GM12875 (cell line): ENCODE results near the gene VSTM4.

ENCODE experiments used
- H3K4me3 ChIP-seq: one replicate; pipeline ENCODE4 v1.5.1; 2011; ENCODE audit warnings: low read depth, low read length, control low read depth
- TF ChIP-seq, protein P1 (sequence below): IDR thresholded peaks from 2 replicates; pipeline ENCODE4 v1.5.1; 2011; ENCODE audit warnings: low read depth, mild to moderate bottlenecking, control low read depth, inconsistent platforms, low read length, moderate library complexity, borderline replicate concordance; ENCODE audit not compliant: insufficient read depth

The VSTM4 gene

DNA sequence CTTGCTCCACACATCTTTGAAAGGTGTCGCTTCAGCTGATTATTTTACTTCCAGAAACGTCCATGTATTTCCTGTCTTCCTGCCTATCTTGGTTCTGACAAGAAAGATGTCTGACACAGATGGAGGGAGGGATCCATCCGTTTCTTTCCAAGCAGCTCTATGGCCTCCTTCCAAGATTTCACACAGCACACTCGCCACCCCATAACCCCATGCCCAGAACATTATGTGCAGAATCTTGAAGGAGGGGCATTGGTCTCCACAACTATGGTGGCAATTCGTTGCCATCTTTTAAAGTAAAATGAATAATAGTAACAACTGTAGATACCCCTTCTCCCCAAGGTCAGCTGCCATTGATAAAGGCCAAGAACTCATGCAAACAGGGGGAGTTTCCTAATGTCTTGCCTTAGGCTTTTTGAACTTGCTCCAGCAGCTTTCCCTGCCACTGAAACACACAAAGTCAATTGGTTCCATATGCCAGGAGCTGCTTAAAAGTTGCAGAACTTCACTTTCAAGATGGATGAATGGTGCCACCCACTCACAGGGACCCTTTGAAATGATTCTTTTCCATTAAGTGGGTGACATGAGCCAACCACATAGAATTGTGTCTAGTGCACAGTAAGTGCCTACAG is 60.0 kb downstream of the VSTM4 start:
- H3K4me3 ChIP-seq: no peak overlapping the region
- TF ChIP-seq, protein P1, sequence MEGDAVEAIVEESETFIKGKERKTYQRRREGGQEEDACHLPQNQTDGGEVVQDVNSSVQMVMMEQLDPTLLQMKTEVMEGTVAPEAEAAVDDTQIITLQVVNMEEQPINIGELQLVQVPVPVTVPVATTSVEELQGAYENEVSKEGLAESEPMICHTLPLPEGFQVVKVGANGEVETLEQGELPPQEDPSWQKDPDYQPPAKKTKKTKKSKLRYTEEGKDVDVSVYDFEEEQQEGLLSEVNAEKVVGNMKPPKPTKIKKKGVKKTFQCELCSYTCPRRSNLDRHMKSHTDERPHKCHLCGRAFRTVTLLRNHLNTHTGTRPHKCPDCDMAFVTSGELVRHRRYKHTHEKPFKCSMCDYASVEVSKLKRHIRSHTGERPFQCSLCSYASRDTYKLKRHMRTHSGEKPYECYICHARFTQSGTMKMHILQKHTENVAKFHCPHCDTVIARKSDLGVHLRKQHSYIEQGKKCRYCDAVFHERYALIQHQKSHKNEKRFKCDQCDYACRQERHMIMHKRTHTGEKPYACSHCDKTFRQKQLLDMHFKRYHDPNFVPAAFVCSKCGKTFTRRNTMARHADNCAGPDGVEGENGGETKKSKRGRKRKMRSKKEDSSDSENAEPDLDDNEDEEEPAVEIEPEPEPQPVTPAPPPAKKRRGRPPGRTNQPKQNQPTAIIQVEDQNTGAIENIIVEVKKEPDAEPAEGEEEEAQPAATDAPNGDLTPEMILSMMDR: no peak

DNA sequence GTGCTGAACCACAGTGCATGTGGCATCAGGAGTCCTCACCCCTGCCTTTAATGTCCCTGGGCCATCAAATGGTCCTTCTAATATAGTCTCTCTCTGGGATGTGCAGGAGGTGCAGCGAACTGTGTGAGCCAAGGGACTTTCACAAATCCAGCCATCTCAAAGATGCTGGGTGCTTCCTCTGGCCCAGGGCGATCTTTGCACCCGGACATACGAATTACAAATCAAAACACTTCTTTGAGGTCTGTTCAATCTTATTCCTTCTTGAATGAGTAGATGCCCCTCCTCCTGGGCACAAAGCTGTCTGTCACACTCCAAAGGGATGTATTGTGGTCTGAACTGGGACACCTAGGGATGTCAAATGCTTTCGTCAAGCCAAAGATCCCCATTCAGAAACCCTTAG is 60.6 kb downstream of the VSTM4 start:
- TF ChIP-seq, protein P1: no peak
- no peak overlapping the region for H3K4me3 ChIP-seq

DNA sequence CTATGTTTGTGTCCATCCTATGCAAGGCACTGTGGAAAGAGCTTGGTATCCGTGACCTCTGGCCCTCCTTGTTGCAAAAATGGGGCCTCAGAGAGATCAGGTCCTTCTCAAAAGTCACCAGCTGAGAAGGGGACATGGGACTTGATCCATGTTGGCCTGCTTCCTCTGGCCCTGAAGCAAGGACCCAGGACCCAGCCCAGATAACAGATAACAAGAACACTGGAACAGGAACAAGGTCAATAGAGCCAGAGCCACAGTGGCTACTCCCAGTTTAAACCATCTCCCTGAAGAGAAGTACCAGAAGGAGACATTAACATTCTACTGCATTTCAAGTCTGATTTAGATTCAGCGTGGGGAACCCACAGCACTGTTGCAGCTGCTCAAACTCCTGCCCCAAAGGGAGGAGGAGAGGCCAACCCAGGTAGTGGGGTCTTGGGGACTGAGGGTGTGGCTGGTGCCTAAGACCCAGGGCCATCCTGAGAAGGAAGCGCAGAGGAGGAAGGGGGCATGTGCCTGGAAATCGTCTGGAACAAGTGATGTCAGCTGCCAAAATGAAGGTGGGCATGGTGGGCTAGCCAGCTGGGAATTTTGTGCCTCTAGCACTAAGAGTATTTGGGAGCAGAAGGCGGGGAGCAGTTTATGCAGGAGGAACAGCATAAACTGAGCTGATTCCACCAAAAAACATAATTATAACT is 61.2 kb downstream of the VSTM4 start:
- H3K4me3 ChIP-seq: no peak overlapping the region
- TF ChIP-seq, protein P1: no peak

DNA sequence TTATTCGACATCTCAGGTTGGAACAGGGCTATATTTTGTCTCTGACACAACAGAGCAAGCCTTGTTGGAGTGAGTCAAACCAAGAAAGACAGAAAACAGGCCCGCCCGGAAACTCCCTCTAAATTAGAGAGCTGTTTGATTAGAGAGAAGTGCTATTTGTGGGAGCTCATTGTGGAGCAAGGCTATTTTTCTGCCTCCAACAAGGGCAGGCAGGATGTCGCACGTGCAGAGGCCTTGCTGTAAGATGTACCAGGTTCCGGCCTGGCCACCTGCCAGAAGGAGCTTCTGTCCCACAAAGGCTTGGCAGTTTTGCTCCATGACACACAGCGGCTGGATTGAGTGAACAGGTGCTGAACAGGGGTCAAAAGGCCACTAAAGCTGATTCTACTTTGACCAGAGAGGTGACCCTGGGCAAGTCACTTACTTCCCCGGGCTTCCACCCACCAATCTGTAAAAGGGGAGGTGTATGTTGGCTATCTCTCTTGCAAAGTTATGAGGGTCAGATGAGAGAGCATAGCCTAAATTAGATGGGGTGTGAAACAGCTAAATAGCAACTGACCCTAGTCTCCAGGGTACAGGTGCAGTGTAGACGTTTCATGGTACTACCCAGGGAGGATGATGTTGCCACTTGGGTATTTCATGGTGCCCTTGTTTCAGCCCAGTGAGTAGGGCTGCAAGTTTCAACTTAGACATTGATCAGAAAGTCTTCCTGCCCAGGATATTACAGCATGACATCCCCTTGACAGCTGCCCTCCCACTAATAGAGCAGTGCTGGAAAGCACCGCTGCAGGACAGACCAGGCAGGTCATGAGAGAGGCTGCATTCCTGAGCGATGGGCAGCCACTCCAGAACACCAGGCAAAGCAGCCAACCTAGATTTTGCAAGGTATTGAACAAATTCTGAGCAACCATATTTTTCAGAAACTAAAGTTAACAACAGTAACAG is 62.0 kb downstream of the VSTM4 start:
- TF ChIP-seq, protein P1: no peak
- H3K4me3 ChIP-seq: no peak overlapping the region

DNA sequence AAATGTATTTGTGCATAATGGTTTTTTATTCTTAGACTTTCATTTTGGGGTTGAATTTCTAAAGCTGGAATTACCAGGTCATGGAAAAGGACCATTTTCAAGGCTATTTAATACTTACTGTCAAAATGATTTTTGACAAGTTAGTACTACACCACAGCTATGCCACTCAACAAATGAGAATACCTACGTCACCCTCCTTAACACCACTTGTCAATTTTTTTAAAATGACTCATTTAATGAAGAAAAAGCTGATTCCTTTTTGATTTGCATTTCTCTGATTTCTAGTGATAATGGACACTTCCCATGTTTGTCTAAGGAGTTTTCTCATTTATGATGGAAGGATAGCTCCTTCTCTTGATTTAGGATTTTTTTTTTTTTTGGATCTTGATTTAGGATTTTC is 63.3 kb downstream of the VSTM4 start:
- TF ChIP-seq, protein P1: no peak

DNA sequence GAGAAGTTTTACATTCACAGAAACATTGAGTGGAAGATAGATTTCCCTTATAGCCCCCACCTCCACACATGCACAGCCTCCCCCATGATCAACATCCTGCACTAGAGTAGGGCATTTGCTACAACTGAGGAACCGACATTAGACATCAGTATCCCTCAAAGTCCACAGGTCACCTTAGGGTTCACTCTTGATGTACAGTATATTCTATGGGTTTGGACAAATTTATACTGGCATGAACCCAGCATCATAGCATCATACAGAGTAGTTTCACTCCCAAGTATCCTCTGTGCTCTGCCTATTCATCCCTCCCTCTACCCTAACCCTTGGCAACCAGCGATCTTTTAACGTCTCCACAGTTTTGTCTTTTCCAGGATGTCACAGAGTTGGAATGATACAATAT is 64.4 kb downstream of the VSTM4 start:
- TF ChIP-seq, protein P1: no peak
- no peak overlapping the region for H3K4me3 ChIP-seq

More for the DNA sequence above, 63.3 kb downstream of the VSTM4 start:
- H3K4me3 ChIP-seq: no peak overlapping the region
